Uterus (tissue), 4 donors: ENCODE results near the gene IDI2. TPM values are rescaled to one million over a fixed set of nuclear protein-coding genes. Genes with fewer than 3 reads are reported as not detected.

Experiments
- DNase-seq, 2 donors: peaks; one replicate each; pipeline ENCODE4 v3.0.0-alpha.2; 2019 to 2020
- H3K27ac ChIP-seq, 2 donors: fragments of 200-600 bp; sonication (generic); 1 replicate in 1 of 2; 2 replicates in 1 of 2; pipeline ENCODE4 v1.5.1; 2016 to 2018
- H3K27me3 ChIP-seq, 2 donors: fragments of 200-600 bp; sonication (generic); one replicate each; pipeline ENCODE4 v1.5.1; 2018 to 2019; ENCODE audit warnings: control low read depth in 1 of 2
- H3K36me3 ChIP-seq, 2 donors: fragments of 200-600 bp; sonication (generic); one replicate each; pipeline ENCODE4 v1.5.1; 2019; ENCODE audit warnings: control low read depth in 1 of 2
- H3K4me1 ChIP-seq, 2 donors: fragments of 200-600 bp; sonication (generic); one replicate each; pipeline ENCODE4 v1.5.1; 2018 to 2019; ENCODE audit warnings: control low read depth in 1 of 2
- H3K4me3 ChIP-seq, 2 donors: fragments of 200-600 bp; sonication (generic); 1 replicate in 1 of 2; 2 replicates in 1 of 2; pipeline ENCODE4 v1.5.1; 2018 to 2019; ENCODE audit warnings: mild to moderate bottlenecking in 1 of 2
- H3K9me3 ChIP-seq, 2 donors: fragments of 200-600 bp; sonication (generic); one replicate each; pipeline ENCODE4 v1.5.1; 2019; ENCODE audit warnings: control low read depth in 1 of 2
- POLR2A ChIP-seq, 2 donors: fragments of 450-650 bp; IDR thresholded peaks; one replicate each; pipeline ENCODE4 v1.6.1; 2016; ENCODE audit warnings: antibody characterized with exemption in 2 of 2, mild to moderate bottlenecking in 1 of 2, moderate library complexity in 1 of 2
- intact Hi-C: fragments of 100-400 bp; cut with DNase I; formaldehyde crosslinking; loops from one replicate; pipeline ENCODE4 v1.15.1; 2023; ENCODE audit warnings: low total_unique reads
- total RNA-seq, 4 donors: library from RNA; depleted of rRNA in 3 of 4; stranded (reverse); fragments of >200 nt in 3 of 4; gene quantifications; one replicate each; pipeline versions ENCODE4 v1.1.0 to v1.2.4, GENCODE V29; 2014 to 2023
- TF ChIP-seq, protein P1 (sequence below), 4 experiments: fragments of 200-600 bp in 2 of 4; fragments of 450-650 bp in 2 of 4; sonication (generic) in 2 of 4; IDR thresholded peaks; one replicate each; pipeline ENCODE4 v1.5.1; 2016 to 2019; ENCODE audit warnings: antibody characterized with exemption in 4 of 4, mild to moderate bottlenecking in 2 of 4, moderate library complexity in 1 of 4
- donor health status: DM: yes; HTN: yes; CAD: no.

Gene IDI2
- total RNA-seq, 4 donors from 2014 or later, result not detected

DNA sequence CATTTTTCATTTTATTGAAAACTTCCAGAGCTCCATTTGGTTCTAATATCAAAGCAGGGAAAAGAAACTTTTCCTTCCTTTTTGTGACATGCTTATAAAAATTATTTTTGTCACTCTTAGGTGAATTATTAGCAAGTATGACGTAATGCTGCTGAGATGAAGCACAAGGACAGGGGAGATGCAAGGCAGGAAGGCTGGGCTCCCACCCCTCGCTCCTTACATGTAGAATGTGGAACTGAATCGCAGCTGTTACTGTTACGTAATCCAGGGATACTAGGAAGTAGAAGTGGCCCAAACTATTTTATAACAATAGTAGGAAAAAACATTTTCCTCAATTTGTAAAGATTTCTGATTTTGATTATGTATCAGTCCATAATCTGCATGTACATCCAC, 54.5 kb downstream of the IDI2 start:
- no peaks in the 10 kb centered on the region for H3K36me3 ChIP-seq
- H3K4me3 ChIP-seq, result no peak overlapping the region
- no peaks in the 10 kb centered on the region for H3K4me1 ChIP-seq
- H3K9me3 ChIP-seq, result no peaks in the 10 kb centered on the region
- no peak for DNase-seq
- no peak overlapping the region for H3K27ac ChIP-seq
- intact Hi-C loops, result no loop called here
- H3K27me3 ChIP-seq, result no peaks in the 10 kb centered on the region
- TF ChIP-seq, protein P1, sequence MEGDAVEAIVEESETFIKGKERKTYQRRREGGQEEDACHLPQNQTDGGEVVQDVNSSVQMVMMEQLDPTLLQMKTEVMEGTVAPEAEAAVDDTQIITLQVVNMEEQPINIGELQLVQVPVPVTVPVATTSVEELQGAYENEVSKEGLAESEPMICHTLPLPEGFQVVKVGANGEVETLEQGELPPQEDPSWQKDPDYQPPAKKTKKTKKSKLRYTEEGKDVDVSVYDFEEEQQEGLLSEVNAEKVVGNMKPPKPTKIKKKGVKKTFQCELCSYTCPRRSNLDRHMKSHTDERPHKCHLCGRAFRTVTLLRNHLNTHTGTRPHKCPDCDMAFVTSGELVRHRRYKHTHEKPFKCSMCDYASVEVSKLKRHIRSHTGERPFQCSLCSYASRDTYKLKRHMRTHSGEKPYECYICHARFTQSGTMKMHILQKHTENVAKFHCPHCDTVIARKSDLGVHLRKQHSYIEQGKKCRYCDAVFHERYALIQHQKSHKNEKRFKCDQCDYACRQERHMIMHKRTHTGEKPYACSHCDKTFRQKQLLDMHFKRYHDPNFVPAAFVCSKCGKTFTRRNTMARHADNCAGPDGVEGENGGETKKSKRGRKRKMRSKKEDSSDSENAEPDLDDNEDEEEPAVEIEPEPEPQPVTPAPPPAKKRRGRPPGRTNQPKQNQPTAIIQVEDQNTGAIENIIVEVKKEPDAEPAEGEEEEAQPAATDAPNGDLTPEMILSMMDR (IDR thresholded peaks at IDR 0.05), result no peak
- TF ChIP-seq POLR2A (IDR thresholded peaks at IDR 0.05), result no peak

DNA sequence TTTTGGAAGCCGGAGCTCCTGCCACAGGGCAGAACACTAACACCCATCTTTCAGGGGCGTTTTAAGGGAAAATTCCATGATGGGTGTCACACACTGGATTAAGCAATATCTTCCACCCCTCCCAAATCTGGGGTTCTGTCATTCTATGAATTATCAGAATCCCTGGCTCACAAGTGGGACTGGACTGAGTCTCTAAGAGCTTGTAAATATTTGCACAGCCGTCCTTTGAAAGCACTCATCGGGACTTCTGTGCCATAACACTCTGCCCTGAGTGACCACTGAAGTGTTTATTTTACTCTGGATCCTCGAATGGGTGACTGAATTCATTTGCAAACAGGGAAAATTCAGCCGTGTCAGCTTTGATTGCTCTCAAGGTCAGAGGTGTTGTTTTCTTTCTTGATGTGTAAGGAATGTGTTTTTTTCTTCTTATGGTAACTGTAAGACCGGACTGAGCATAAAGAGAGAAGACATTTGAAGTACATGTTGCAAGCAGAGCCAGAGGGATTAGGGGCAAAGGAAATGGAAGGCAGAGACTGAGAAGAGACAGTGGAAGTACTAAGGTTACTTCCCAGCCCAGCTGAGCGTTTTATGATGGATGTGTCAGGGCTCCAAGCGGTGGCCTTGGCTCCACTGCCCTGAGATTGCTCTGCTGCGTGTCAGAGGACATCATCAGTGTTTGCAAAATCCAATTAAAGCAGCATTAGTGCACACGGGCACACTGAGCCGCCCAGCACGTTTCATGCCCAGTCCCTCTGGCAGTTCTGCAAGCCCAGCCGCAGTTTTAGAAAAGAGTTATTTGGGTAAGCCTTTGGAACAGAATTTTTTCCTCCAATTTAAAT, 55.1 kb downstream of the IDI2 start:
- TF ChIP-seq POLR2A (IDR thresholded peaks at IDR 0.05), result no peak
- TF ChIP-seq, protein P1 (IDR thresholded peaks at IDR 0.05), result no peak
- Histone ChIP-seq H3K36me3 (no peaks in the 10 kb centered on the region), H3K27me3 (no peaks in the 10 kb centered on the region), H3K4me3 (no peak overlapping the region), H3K27ac (no peak overlapping the region), H3K4me1 (no peaks in the 10 kb centered on the region), H3K9me3 (no peaks in the 10 kb centered on the region)
- DNase-seq, result no peak
- intact Hi-C loops, result no loop called here

DNA sequence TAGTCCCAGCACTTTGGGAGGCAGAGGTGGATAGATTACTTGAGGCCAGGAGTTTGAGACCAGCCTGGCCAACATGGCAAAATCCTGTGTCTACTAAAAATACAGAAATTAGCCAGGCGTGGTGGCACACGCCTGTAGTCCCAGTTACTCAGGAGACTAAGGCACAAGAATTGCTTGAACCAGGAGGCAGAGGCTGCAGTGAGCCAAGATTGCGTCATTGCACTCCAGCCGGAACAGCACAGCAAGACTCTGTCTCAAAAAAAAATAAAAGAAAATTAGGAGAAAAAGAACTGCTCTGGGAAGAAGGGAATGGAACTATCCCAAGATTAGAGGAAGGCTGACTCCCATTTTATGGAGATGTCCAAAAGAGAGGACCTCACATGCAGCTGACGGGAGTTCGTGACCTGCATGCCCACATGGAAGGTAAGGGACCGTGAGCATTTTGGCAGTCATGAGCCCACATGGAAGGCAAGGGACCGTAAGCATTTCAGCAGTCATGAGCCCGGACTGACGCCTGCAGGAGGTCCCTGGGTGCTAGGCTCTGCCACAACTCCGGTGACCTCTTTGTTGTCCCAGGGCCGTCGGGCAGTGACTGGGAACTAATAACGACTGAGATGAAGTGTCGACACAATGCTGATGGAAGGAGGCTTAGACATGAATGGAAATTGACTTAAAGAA, 56.0 kb downstream of the IDI2 start:
- no peak for TF ChIP-seq POLR2A (IDR thresholded peaks at IDR 0.05)
- TF ChIP-seq, protein P1 (IDR thresholded peaks at IDR 0.05), result no peak
- DNase-seq, result no peak
- H3K4me1 ChIP-seq, result no peaks in the 10 kb centered on the region
- no peak overlapping the region for H3K27ac ChIP-seq
- H3K9me3 ChIP-seq, result no peaks in the 10 kb centered on the region
- H3K27me3 ChIP-seq, result no peaks in the 10 kb centered on the region
- intact Hi-C loops, result no loop called here
- H3K36me3 ChIP-seq, result no peaks in the 10 kb centered on the region
- no peak overlapping the region for H3K4me3 ChIP-seq

Other genes with a start within 250 kb of the IDI2 start
- gene LARP4B, start 94.2 kb downstream of the IDI2 start, total RNA-seq, result 10 to 100 TPM; 17.4 to 76.8 (median 32.2) TPM
- 10 to 100 TPM; 10.5 to 49.0 (median 20.1) TPM for gene GTPBP4, start 37.4 kb downstream of the IDI2 start, total RNA-seq
- 10 to 100 TPM; 10.8 to 64.2 (median 17.9) TPM for gene IDI1, start 23.3 kb upstream of the IDI2 start, total RNA-seq
- gene WDR37, start 30.5 kb upstream of the IDI2 start, total RNA-seq, result 10 to 100 TPM in 2 of 4 donors, 1 to 10 TPM in 2; 1.3 to 21.7 (median 11.2) TPM